CD1c-positive myeloid dendritic cell (primary cell): ENCODE data around the gene CTPS2.
"Not testable (repeated sequence)": the region's sequence is repeated elsewhere in the genome, so short reads cannot be mapped to it uniquely, and the experiment has no call there.

Experiments
- DNase-seq: peaks from one replicate; pipeline ENCODE4 v3.0.0-alpha.2; 2016; ENCODE audit errors: extremely low spot score

Gene CTPS2

GRCh38 chrX:16603822-16604221, 108.6 kb downstream of the CTPS2 start:
- no peak for DNase-seq

GRCh38 chrX:16603235-16603634, 109.2 kb downstream of the CTPS2 start:
- DNase-seq = not testable (repeated sequence)

- DNase-seq = no peak
Measured at GRCh38 chrX:16601885-16602284, 110.6 kb downstream of the CTPS2 start.

DNA sequence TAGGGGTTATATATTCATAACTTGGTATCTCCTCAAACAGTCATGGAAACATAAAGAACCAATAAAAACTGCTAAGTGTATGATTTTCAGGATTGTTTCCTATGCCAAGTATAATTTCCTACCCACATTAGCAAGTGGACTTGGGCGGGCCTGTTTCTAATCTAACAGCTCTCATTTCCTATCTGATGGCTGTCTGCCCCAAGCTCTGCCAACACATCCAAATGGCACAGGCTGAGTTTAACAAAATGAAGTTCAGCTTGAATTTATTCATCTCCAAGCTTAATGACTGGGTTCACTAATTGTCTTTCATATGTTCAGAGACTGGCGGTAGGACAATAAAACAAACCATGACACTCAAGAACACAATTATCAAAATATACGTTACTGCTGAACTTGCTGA, 118.0 kb downstream of the CTPS2 start:
- DNase-seq = no peak

DNA sequence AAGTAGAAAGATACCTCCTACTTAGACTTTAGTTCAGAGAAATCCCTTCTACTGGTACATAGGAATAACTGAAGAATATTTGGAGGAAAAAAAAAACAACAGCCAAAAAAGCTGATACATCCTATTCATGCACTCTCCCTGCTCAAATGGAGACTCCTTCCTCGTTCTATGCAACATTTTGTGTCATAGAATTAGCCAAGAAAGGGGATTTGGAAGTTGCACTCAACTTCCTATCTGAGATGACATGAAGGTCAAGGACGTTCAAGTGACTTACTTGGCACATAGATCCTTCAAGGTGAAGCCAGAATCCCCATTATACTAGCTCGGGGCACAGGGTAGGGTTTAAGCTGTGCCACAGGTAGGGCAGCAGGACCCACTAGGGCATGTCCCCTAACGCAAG, 118.7 kb downstream of the CTPS2 start:
- peak; percentile 27 for DNase-seq

DNA sequence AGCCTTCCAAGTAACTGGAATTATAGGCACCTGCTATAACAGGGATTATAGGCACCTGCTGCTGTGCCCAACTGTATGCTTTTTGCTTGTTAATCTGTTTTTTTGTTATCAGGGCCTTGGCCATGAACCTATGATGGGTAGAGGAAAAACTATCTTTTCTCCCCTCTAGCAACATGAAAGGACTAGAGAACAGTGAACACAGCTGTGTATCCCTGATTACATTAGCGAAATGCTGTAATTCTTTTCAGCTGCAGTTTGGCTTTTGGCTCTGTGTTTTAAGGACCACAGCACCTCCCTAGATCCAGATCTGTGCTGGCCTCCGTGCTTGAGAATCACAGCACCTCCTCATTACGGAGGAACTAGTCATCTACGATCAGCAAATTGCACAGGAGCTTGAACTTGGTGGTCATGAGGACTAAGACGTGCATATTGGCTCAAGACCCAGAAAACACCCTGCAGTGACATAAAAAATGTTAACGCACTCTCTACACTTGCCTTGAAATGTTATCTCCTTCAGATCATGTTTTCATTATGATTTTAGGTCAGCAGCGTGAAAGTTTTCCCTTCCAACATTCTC, 120.2 kb downstream of the CTPS2 start:
- no peak for DNase-seq

- DNase-seq = no peak
Measured at GRCh38 chrX:16589826-16590225, 122.6 kb downstream of the CTPS2 start.

DNA sequence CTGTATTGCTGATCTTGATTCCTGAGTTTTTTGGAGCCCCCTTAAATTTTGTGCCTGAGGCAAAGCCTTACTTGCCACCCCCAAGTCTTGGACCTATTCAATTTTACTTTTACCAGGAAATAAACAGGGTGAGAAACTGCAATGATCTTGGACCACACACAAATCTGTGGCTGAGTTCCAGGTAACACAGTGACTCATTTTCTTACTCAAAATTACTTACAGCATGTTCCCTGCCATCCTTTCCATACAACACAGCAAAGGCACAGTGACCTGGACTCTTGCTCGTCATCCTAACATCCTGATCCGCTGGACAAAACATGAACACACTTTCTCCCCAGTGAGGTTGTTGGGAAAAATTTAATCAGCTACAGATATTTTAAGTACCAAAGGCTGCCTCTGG, 123.3 kb downstream of the CTPS2 start:
- no peak for DNase-seq

GRCh38 chrX:16588266-16588665, 124.2 kb downstream of the CTPS2 start:
- DNase-seq = no peak

- no peak for DNase-seq
Measured at GRCh38 chrX:16587836-16588235, 124.6 kb downstream of the CTPS2 start.

DNA sequence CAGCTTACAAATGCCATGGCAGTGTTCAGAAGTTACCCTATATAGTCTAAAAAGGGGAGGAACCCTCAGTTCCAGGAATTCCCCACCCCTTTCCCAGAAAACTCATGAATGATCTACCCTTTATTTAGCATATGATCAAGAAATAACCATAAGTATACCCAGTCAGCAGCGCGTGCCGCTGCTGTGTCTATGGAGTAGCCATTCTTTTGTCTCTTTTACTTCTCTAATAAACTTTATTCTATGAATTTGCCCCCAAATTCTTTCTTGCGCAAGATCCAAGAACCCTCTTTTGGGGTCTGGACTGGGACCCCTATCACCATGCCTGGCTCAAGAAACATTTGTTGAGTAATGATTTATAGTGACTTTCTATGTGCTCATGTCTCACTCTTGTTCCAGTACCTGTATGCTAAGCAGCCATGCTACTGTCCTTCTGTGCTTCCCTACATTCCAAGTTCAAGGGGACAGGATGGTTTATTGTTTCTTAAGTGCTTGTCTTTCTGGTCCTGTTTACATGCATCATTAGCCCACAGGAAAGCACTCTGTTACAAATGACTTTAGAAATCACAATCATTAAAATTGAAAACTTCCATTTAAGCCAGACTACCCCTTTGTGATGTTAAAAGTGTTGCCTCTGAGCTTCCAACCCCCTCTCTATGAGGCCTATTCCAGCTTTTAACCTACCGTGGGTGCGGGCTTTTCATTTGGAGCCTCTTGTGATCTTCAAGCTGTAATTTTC, 125.9 kb downstream of the CTPS2 start:
- no peak for DNase-seq

- DNase-seq = no peak
Measured at GRCh38 chrX:16585486-16586376, 126.7 kb downstream of the CTPS2 start.

DNA sequence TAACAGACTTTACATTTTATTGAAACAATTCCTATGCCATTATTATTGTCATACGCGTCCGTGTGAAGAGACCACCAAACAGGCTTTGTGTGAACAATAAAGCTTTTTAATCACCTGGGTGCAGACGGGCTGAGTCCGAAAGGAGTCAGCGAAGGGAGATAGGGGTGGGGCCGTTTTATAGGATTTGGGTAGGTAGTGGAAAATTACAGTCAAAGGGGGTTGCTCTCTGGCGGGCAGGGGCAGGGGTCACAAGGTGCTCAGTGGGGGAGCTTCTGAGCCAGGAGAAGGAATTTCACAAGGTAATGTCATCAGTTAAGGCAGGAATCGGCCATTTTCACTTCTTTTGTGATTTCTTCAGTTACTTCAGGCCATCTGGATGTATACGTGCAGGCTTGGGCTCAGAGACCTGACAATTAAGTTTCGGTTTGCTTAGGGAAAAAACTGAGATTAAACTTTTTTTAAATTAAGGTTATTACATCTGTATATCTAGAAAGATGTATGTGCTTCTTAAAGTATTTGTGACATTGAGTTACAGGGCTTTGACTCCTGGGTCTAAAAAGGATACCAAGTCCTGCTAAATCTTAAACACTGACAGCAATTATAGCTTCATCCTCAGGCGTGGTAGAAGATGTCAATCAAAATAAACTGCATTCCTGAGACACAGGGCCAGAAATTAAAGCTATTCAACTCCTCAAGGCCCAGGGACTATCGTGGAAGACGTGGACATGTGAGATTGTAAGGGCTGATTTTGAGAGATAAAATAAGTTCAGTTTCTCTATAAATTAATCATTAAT, 132.3 kb downstream of the CTPS2 start:
- not testable (repeated sequence) for DNase-seq

GRCh38 chrX:16579517-16579916, 133.0 kb downstream of the CTPS2 start:
- no peak for DNase-seq

DNA sequence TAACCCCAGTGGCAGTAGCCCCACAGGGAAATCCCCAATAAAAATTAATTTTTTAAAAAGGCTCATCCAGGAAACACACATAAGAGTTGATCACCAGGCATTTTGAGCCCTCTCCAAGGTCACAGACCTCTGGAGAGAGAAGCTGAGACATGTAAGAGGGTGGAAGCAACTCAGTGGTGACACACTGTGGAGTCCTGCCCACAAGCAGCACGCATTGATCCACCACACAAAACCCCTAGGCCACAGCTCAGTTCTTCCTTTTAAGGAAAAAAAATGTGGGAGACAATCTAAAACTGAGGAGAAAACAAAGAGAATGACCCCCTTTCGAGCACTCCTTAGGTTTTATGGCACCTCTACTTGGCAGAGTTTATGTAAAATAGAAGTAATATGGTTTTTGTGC, 134.3 kb downstream of the CTPS2 start:
- DNase-seq = no peak

- DNase-seq = no peak
Measured at GRCh38 chrX:16577483-16578029, 134.9 kb downstream of the CTPS2 start.

- DNase-seq = not testable (repeated sequence)
Measured at GRCh38 chrX:16575388-16575787, 137.1 kb downstream of the CTPS2 start.

GRCh38 chrX:16573781-16574180, 138.7 kb downstream of the CTPS2 start:
- no peak for DNase-seq

- DNase-seq = no peak
Measured at GRCh38 chrX:16567681-16568080, 144.8 kb downstream of the CTPS2 start.

DNA sequence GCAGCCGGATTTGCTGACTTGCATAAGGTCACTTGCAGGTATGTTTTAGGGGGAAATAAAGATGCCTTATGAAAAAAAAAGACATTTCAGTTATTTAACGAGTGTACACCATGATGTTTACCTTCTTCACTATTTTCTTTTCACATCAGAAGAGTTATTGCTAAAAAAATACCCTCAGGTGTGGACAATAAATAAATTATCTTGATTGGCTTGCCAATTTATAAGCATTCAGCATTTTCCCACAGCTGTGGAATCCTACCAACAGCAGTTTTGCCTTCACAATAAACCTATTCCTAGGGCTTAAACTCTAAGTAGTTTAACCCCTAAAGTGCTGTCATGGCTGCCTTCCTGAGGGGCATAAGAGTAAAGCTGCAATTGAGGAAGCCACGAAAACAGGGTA, 145.9 kb downstream of the CTPS2 start:
- DNase-seq = no peak

DNA sequence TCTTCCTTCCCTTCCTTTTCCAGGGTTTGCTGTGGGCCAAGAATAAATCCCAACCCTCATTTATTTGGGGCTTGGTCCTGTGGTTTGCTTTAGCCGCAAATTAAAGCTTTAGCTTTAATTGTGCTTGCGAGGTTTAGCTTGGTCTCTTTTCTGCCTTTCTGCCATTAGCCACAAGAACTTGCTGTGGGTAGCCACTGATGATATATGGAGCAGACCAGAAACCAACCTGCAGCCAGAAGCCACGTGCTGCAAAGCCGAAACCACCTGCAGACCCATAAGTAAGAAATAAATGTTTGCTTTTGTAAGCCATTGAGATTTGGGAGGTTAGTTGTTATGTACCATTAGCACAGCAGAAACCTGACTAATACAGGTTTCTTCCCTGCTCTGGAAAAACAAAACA, 152.3 kb downstream of the CTPS2 start:
- DNase-seq = no peak

DNA sequence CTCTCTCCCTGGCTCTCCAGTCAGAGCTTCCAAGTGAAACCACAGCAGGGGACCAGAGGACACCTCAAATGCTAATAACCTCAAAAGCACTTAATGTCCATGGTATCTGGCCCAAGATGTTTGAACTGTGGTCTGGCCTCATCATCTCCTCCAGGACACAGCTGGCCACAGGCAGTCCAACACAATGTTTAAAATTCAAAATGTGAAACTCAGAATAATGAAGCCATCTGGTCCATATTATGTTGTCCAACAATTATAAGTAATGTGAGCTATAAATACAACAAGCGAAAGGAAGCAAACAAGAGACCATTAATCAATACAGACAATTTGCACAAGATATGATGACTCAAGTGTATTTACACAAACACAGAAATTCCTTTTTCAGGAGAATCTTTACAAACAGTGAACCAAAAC, 153.3 kb downstream of the CTPS2 start:
- no peak for DNase-seq
